GM18909 (cell line): ENCODE measurements around the gene MTHFD1L.

Source experiments
- ATAC-seq: cut with Tn5 transposase; IDR thresholded peaks from one replicate; pipeline ENCODE4 v1.9.1; 2021; ENCODE audit warnings: mild to moderate bottlenecking; ENCODE audit not compliant: unreplicated experiment, poor library complexity

Gene MTHFD1L

DNA sequence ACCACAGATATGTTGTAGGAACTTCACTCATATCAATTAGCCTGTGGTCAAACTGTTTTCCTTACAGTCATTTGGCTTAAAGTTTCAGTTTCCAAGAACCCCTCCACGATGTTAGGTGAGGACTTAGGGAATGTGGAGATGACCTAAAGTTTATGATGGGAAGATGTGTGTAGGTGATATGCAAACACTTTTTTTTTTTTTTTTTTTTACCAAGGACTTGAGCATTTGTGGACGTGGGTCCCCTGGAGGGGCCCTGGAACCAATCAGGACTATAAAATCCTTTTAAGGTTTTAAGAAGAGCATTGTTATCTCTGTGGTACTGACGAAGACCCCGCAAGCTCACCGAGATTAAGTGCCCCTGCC lies 478 bp upstream of the MTHFD1L start:
- no peak for ATAC-seq

DNA sequence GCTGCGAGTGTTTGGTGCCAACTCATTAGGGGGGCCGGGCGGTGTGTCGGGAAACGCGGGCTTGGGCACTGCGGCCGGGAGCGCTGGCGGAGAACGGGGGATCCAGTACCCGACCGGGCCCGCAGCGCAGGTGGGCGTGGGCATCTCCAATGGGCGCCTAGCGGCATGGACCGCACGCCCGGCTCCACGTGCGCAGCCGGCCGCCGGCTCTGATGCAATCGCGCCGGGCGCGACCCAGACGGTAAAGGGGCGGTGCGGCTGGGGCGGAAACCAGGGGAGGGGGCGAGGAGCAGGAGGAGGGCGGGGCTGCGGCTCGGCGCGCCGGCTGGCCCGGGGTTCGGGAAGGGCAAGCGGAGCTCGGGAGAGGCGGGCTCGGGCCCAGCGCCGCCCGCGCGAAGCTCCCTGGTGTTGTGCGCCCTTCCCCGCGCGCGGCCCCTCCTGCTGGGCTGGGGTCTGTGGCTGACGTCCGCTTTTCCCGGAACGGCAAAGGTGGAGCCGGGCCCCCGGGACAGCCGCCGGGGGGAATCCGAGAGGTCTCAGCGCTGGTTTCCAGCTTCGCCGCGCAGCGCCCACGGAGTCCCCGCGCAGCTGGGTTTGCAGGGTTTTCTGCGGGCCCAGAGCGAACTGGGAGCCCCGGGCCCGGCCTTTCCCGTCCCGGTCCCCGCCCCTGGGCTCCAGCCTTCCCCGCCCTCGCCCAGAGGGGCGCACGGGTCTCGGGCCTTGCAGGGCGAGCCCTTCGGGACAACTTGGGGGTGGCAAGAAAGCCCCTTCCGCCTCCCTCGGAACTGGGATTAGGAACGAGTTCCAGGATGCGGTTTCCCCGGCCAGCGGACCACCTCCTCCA lies 867 bp downstream of the MTHFD1L start:
- peak; percentile 79 for ATAC-seq

DNA sequence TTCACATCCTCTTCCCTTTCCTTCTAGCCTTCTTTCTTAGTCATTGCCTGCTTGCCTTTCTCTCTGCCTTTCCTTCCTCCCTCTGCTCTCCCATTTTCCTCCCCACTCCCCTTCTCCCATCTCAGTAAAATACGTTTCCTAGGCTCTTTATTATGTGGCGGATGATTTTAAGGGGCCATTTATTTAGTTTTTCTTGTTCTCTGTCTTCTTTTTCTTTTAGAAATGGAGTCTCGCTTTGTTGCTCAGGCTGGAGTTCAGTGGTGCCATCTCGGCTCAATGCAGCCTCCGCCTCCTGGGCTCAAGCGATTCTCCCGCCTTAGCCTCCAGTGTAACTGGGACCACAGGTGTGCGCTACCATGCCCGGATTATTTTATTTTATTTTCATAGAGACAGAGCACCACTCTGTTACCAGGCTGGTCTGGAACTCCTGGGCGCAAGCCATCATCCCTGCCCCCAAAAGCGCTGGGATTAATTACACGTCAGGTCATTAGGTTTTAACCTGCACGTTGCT lies 1.5 kb downstream of the MTHFD1L start:
- ATAC-seq: no peak

DNA sequence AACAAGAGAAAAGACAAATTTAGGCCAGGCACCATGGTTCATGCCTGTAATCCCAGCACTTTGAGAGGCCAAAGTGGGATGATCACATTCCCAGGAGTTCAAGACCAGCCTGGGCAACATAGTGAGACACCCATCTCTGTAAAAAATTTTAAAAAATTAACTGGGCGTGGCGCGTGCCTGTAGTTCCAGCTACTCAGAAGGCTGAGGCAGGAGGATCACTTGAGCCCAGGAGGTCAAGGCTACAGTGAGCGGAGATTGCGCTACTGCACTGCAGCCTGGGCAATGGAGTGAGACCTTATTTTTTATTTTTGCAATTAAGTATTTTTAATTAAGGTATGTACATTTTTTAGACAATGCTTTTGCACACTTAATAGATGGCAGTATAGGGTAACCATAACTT lies 3.3 kb downstream of the MTHFD1L start:
- no peak for ATAC-seq

DNA sequence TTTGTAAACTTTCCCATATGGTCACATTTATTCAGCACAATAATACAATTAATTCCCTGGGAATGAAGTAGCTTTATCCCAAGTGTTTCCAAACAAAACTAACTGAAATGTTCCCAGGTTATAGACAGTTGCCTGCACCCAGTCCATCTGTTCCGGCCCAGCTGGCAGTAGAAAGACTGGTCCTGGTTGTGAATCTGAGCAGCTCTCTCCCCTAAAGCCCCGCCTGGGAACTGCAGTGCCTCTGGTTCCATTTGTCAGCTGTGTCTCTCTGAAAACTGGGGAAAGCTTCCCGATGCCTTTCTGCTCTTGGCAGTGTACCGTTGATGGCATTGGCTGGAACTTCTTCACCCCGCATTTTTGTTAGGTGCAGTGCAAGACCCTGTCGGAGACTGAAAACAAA lies 8.7 kb downstream of the MTHFD1L start:
- ATAC-seq: no peak

DNA sequence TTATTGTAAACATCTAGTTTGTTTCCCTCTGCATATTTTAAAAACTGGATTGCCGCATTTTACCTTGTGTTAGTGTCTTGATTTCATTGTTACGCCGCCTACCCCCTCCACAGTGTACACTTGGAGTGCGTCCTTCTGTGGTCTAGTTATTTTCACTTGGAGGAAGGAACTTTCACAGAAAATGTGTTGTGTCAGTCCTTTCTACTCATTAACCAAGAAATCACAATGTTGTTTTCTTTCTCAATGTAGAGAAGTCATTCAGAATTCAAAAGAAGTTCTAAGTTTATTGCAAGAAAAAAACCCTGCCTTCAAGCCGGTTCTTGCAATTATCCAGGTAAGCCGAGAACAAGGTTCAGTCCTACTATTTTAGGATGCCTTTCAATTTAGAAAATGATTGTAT lies 10.3 kb downstream of the MTHFD1L start:
- ATAC-seq: no peak

DNA sequence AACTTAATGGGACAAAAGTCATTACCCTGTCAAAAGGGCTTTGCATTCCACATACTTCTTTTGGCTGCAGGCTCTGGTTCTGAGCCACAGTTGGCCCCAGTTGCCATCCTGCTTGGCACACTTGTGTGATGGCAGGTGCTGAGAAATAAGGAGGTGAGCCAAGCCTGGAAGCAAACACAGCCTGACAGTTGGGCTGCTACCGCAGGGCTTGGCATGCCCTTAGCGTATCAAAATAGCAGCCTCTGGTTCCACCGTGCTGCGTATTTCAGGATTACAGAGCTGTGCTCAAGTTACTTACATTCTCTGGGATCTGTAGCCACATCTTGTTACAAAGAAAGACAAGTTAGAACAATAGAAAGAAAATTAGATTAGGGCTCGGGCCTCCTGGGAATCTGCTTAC lies 11.1 kb downstream of the MTHFD1L start:
- ATAC-seq: no peak

DNA sequence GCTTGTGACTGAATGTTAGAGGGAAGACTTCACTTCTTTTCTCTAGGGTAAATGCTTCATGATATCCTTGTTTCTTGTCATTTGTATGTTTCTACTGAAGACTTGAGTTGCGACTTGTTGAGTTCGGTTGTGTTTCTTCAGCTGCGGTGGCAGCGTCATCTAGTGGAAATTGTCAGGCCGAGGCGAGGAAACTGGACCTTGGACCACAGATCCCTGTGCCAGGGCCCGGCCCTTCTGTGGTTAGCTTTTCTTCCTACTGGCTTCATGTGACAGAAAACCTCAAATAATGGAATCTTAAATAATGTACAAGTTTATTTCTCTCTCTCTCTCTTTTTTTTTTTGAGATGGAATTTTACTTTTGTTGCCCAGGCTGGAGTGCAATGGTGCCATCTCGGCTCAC lies 12.4 kb downstream of the MTHFD1L start:
- no peak for ATAC-seq

DNA sequence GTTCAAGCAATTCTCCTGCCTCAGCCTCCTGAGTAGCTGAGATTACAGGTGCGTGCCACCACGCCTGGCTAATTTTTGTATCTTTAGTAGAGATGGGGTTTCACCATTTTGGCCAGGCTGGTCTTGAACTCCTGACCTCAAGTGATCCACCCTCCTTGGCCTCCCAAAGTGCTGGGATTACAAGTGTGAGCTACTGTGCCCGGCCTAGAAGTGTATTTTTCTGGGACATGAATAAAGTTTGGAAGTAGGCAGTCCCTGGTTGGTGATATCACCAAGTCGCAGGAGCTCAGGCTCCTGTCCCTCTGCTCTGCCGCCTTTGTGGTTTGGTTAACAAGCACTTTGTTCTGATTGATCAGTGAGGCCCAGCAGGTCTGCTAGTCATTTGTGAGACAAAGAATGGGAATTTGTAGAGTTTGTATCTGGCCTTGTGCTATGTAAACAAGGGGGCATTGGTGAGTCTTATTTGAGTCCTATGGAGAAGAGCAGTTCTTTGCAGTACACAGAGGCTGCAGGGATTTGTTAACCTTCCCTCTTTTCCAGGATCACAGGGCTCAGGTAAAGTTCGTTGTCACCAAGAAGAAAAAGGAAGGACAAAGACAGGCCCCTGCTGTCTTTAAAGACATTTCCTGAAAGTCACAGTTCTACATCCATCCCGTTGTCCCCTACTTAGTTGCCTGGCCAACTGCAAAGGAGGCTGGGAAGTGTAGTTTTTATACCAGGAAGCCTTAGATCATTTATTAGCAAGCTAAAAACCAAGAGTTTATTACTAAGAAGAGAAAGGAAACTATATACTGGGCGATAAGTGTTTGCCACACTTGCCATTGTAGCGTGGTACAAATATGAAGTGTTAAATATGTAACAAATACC lies 13.1 kb downstream of the MTHFD1L start:
- ATAC-seq: no peak

DNA sequence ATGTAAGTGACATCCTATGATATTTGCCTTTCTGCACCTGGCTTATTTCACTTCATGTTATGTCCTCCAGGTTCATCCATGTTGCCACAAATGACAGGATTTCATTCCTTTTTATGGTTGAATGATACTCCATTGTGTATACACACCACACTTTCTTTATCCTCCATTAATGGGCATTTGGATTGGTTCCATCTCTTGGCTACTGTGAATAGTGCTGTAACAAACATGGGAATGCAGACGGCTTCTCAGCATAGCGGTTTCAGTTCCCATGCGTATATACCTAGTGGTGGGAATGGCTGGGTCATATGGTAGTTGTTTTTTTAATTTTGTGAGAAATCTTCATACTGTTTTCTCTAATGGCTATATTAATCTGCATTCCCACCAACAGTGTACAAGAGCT lies 14.8 kb downstream of the MTHFD1L start:
- ATAC-seq: no peak

DNA sequence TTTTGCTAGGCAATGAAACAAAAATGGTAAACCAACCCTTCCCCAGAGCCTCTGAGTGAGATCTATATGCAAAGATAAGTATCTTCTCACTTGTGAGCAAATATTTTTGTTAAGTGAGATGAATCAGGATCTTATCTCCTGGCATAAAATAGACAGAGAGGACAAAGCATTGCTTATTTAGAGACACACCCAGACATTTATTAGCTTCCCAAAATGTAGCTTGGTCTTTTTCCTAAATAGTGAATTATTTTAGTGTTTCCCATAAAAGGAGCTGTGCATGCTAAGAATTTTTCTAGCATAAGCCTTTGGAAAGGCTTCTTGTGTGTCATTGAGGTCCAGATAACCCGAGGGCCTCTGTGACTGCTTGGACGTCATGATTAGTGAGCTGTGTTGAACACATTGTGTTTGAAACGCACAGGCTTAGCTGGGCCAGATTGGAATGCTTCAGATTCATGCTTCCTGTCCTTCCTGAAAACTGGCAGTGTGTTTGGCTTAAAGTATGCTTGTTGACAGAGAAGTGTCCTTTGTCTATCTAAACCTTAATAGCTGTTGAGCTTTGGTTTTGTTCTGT lies 16.5 kb downstream of the MTHFD1L start:
- no peak for ATAC-seq

DNA sequence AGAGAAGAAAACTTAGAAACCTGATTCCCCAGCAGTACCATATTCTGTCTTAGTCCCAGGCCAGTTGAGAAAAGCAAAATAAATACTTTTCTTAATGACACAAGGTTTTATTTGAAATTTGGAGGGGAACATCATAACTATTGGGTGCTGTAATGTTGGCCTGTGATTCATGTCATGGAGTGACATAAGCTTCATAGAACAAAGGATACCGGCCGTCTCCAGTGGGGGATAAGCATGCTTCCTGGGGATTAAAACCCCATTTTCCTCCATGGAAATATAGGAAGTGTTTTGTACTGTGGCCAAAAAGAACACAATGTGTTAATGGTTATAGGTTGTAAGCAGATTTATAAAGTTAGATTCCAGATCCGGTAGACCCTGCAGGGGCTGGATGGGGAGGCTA lies 18.0 kb downstream of the MTHFD1L start:
- no peak for ATAC-seq

DNA sequence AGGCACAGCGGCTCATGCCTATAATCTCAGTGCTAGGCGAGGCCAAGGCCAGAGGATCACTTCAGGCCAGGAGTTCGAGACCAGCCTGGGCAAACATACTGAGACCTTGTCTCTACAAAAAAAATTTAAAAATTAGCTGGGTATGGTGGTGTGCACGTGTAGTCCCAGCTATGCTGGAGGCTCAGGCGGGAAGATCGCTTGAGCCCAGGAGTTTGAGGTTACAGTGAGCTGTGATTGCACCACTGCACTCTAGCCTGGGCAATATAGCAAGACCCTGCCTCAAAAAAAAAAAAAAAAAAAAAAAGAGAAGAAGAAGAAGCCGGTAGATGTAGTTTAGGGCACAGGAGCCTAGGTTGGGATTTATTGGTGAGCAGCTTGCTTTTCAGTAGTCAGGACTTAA lies 20.7 kb downstream of the MTHFD1L start:
- no peak for ATAC-seq

DNA sequence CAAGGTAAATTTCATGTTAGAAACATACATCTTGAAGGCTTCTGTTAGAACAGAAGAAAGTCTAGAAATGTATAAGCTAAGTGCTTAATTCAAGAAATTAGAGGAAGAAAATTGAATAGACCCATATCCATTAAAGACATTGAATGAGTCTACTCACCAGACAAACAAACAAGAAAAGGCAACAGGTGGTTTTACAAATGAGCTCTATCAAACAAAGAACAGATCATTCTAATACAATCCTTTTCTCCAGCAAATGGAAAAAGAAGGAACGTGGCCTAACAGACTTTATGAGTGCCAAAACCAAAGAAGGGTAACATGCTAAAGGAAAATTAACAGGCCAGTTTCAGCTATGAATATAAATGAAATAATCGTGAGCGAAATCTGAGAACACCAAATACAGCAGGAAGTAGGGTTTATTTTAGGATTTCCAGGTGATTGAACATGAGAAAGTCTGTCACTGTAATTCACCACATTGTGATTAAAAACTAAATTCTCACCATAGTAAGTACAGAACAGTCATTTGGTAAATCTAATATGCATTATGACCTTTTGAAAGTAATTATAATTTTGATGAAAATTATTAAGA lies 22.6 kb downstream of the MTHFD1L start:
- ATAC-seq: peak; percentile 46

DNA sequence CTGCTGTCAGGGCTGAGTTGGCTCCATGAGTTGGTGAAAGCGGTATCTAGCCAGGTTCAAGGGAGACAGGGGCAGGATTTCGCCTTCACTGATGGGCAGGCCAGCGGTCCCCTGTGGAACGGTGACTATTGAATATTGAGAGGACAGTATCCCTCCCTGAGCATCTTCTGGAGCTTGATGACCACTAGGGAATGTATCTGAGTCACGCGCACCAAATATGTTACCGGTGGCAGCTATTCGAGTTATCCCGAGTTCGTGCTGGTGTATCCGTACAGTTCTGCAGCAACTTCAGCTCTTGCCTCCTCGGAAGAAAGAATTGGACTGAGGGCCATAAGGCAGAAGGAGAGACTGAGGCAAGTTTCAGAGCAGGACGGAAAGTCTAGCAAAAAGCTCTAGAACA lies 24.8 kb downstream of the MTHFD1L start:
- no peak for ATAC-seq

DNA sequence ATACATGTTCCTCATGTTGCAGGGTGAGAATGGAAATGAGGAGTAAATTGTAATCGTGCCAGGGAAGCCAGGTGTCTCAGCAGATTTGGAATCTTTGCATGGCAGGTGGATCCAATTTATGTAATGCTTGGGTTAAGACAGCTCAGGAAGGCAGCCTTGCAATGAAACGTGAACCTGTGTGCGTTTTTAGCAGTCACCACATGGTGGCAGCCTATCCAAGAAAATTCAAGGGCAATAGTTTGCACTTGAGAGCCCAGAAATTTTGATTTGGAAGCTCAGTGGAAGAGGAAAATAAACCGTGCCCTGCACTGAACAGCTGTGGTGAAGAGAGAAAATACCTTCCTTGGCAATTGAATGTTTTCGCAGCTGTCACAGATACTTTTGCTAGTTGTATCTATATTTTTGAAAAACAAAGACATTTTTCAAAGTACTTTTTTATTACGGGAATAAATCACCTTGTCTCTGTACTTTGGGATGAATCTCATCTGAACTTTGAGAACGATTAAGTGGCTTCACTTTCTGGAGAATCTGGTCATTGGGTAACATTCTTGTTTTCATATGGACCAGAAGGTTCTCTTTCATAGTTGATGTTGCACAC lies 26.5 kb downstream of the MTHFD1L start:
- peak; percentile 50 for ATAC-seq

DNA sequence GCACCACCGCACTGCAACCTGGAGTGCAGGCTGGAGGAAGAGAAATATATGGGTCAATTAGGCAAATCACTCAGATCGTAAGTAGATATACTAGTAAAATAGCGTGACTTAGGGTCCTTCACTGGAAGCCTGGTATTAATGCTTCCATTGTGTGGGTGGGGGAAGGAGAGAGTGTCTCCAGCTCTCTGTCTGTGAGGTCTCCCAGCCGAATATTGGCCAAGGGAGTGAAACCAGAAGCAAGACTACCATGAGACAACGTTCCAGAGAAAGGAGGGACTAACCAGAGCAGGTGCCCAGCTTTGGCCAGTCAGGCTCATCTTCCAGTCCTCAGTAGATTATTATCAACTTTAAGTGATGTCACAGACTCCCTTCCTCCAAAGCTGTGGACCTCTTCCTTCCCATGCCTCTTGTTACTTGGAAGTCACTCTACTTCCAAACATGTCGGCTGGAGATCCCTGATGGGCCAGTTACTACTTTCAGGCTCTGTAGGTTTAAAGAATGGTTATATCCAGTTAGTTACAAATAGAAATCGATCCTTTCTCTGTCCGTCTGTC lies 28.8 kb downstream of the MTHFD1L start:
- no peak for ATAC-seq

DNA sequence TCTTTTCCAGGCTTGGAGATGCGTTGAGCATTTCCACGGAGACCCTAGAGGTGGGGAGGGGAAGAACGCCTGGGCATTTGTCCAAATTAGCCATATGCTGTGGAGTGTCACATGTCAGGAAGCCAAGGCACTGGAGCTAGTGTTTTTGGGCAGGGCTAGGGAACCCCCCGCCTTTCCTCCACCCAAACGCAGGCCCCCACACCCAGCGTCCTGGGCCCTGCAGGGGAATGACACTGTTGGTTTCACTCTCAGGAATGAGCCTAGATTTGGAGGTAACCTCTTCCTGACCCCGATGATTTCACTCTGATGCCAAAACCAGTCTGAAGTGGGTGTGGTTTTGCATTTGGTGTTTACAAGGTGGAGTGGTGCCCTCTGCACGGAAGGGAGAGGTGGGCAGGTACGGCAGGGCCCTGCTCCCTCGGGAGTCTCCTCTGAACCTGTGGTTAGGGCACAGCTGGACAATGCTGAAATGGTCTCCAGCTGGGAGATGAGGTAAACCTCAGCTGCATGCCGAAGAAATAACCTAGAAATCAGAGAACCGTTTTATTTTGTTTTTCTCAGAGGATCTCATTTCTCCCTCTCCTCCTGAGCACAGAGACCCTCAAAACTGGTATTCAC lies 29.5 kb downstream of the MTHFD1L start:
- peak; percentile 78 for ATAC-seq

DNA sequence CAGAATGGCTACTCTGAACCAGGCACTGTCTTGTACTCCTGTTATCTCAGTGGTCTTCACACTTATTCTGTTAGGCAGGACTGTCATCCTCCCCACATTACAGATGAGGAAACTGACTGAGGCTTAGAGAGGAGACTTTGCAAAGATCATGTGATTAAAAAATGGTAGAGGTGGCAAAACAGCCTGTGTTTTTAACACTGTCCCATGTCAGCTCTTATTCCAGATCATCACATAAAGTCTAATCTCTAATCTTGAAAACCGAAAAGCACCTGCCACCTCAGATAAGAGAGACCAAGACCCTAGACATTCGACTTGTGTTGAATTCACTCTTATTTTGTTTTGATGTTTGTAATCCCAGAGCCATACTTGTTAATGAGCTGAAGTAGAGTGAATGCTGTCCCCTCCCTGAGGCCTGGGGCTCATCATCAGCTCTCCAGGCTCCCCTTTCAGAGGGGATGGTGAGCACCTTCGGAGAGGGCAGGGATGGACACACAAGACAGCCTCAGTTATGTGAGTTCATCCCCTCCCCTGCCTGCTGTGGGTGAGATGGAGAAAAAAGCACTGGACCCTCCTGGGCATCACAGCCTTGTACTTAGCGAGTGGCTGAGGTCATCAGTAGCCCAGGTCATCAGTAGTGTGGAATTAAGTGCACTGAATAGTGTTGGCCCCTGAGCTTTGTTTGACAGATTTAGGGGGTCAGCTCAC lies 30.6 kb downstream of the MTHFD1L start:
- no peak for ATAC-seq
